HG03342 (cell line): ENCODE measurements around the gene CADPS2.

Experiments
- ATAC-seq: cut with Tn5 transposase; IDR thresholded peaks from one replicate; pipeline ENCODE4 v1.9.1; 2021; ENCODE audit warnings: mild to moderate bottlenecking, moderate library complexity; ENCODE audit not compliant: unreplicated experiment

The CADPS2 gene

GRCh38 chr7:122618585-122619189, 267.6 kb downstream of the CADPS2 start:
- no peak for ATAC-seq

GRCh38 chr7:122616951-122617350, 269.3 kb downstream of the CADPS2 start:
- no peak for ATAC-seq

- ATAC-seq = no peak
Observed at GRCh38 chr7:122605929-122606328, 280.3 kb downstream of the CADPS2 start.

- ATAC-seq = no peak
Observed at GRCh38 chr7:122604251-122604650, 282.0 kb downstream of the CADPS2 start.

GRCh38 chr7:122602800-122603199, 283.5 kb downstream of the CADPS2 start:
- no peak for ATAC-seq

- ATAC-seq = no peak
Observed at GRCh38 chr7:122600630-122601029, 285.6 kb downstream of the CADPS2 start.

- ATAC-seq = no peak
Observed at GRCh38 chr7:122600042-122600441, 286.2 kb downstream of the CADPS2 start.

- no peak for ATAC-seq
Observed at GRCh38 chr7:122597277-122597676, 289.0 kb downstream of the CADPS2 start.

- ATAC-seq = no peak
Observed at GRCh38 chr7:122595885-122596284, 290.4 kb downstream of the CADPS2 start.

- ATAC-seq = no peak
Observed at GRCh38 chr7:122588621-122589020, 297.6 kb downstream of the CADPS2 start.

GRCh38 chr7:122584676-122585251, 301.5 kb downstream of the CADPS2 start:
- no peak for ATAC-seq

GRCh38 chr7:122578350-122578749, 307.9 kb downstream of the CADPS2 start:
- no peak for ATAC-seq

GRCh38 chr7:122577449-122578003, 308.7 kb downstream of the CADPS2 start:
- ATAC-seq = no peak

GRCh38 chr7:122572706-122573105, 313.6 kb downstream of the CADPS2 start:
- ATAC-seq = no peak

GRCh38 chr7:122561326-122561725, 324.9 kb downstream of the CADPS2 start:
- no peak for ATAC-seq

GRCh38 chr7:122556873-122557542, 329.3 kb downstream of the CADPS2 start:
- ATAC-seq = no peak

GRCh38 chr7:122556219-122556618, 330.0 kb downstream of the CADPS2 start:
- no peak for ATAC-seq

- no peak for ATAC-seq
Observed at GRCh38 chr7:122553761-122554160, 332.5 kb downstream of the CADPS2 start.

- ATAC-seq = no peak
Observed at GRCh38 chr7:122552769-122553168, 333.5 kb downstream of the CADPS2 start.

GRCh38 chr7:122550545-122550944, 335.7 kb downstream of the CADPS2 start:
- no peak for ATAC-seq

- ATAC-seq = no peak
Observed at GRCh38 chr7:122549578-122549977, 336.7 kb downstream of the CADPS2 start.

- ATAC-seq = no peak
Observed at GRCh38 chr7:122546496-122546895, 339.8 kb downstream of the CADPS2 start.
